Posterior vena cava (tissue), 2 donors: ENCODE data around the gene PLD1. TPM values are rescaled to one million over a fixed set of nuclear protein-coding genes. Genes with fewer than 3 reads are reported as not detected.

Experiments used
- DNase-seq: peaks from one replicate; pipeline ENCODE4 v3.0.0-alpha.2; 2020; ENCODE audit warnings: low spot score
- intact Hi-C, 2 donors: fragments of 100-400 bp; cut with DNase I; formaldehyde crosslinking; loops; one replicate each; pipeline versions ENCODE4 v1.14.1 to v1.14.2; 2022 to 2023
- total RNA-seq, 2 donors: library from RNA; stranded (reverse); fragmentation: NEBNext Ultra II Directional; extraction: Animal tissue kit (Norgen Biotek cat#: 25700); gene quantifications; one replicate each; pipeline ENCODE4 v1.2.1, GENCODE V29; 2021
- donor health status: DM: yes; HTN: yes; CAD: no.
- donor health status: DM: yes; HTN: yes; CAD: no.

The PLD1 gene
- total RNA-seq, 2 donors from 2014 or later = 18.5 to 30.9 TPM

DNA sequence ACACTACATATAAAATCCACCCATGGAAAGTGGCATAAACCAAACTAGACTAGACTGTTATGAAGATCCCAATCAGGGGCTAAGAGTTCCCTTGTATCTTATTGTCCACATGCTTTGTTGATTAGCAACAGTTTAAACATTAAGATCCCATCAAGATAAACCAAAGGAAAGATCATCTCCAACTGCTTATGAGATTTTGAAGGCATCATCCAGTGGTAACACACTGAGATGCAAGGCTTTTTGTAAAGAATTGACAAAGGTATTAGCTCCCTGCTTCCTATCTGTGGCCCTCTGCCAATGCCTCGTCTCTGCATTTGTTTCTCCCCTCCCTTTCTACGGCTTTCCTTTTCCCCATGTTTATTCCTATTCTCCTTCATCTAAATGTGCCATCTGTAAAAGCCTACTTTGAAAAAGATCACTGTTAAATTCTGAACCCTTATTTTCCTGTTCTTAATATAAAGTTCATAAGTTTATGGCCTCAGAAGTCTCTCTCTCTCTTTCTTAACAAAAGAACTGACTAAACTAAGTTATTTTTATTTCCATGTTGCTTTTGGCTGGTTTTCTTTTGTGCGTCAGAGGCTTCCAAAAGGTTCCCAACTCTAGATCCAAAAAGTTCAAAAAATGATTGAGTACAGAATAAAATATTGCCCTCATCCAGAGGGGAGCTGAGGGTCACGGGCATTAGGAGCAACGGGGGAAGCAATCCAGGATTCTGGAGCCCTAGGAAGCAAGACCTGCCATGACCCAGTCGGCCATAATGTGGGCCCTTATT, 5.5 kb downstream of the PLD1 start:
- intact Hi-C loops = loop anchor here in 1 of 2 donors (10.0 kb wide), 1 partner anchor 240 kb away; no protein-coding TSS in a partner anchor
- DNase-seq = no peak

DNA sequence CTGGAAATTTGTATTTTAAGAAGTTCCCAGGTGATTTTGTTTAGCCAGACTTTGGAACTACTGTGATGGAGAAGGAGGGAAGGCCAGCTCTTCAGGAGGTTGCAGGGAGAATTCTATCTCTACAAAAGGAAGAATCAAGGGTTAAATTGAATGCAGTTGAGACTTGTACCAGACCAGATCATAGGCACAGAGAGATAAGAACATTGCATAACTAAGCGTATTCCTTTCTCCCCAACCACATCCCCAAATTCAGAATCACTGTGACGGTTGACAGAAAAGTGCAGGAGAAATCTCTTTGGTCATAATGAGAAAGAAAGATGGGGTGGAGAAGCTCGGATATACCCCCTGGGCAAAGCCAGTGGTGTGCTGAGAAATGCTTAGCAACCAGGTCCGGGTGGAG, 7.2 kb downstream of the PLD1 start:
- DNase-seq = no peak
- intact Hi-C loops = loop anchor here in 1 of 2 donors (10.0 kb wide), 1 partner anchor 242 kb away; no protein-coding TSS in a partner anchor

DNA sequence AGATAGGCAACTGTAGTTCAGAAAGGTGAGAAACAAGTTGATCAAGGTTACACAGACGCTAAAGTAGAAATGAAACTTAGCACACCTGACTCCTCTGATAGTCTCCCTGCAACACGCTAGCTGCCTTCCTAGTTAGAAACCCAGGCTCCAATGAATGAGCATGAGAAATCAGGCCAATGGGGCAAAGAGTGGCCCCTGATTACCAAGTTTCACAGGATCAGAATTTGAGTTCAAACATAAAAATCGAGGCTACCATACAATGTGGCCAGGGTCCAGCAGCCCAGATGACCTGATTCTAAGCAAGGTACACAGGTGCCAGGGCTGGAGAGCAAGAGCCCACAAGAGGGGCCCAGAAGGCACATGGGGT, 7.7 kb downstream of the PLD1 start:
- no peak for DNase-seq
- intact Hi-C loops = loop anchor here in 1 of 2 donors (10.0 kb wide), 1 partner anchor 242 kb away; no protein-coding TSS in a partner anchor

DNA sequence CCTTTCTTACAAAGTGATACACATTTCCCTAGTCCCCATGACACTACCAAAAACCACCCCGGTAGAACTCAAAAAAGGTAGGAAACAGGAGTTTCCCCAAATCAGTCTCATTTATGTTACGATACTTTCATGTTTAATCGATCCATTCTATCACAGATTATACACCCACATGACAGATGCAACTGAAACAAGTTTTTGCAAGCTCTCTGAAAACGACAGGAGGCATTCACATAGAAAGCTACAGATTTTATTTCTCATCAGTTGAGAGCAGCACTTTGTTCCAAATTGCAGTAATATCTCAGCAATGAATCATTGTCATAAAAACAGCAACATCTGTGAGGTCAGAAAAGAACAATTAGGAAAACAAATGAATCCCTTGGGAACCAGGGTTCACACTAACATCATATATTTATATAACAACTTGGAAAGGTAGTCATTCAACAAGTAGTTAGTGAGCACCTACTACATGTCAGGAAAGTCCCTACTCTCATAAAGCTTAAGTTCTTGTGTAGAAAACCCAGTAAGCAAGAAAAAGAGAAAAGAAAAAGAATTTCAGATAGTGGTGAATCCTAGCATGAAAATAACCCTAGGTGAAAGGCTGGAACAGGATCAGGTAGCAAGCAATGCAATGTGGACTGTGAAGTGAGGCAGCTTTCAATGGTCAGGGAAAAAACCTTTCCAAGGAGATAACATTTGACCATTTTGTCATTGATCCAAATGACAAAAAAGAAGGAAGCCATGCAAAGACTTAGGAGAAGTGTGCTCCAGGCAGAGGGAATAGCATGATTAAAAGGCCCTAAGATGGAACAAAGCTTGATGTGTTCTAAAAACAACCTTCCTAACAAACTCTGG, 8.3 kb downstream of the PLD1 start:
- intact Hi-C loops = loop anchor here in 1 of 2 donors (10.0 kb wide), 1 partner anchor 243 kb away; no protein-coding TSS in a partner anchor
- DNase-seq = no peak

DNA sequence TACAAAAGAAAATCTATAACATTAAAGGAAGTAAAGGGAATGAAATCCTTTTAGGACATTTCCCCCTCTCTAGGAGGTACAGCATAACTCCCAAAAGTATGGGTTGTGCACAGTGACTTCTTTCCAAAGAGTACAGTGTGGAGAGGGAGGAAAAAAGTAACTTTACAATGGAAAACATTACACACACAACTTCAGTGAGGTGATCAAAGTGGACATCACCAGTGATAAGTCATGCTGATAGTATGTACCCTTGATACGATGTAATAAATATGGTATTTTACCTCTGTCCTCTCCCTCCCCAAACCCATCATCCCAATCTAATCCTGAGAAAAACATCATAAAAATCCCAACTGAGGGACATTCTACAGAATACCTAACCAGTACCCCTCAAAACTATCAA, 10.8 kb downstream of the PLD1 start:
- DNase-seq = no peak
- intact Hi-C loops = no loop called here

DNA sequence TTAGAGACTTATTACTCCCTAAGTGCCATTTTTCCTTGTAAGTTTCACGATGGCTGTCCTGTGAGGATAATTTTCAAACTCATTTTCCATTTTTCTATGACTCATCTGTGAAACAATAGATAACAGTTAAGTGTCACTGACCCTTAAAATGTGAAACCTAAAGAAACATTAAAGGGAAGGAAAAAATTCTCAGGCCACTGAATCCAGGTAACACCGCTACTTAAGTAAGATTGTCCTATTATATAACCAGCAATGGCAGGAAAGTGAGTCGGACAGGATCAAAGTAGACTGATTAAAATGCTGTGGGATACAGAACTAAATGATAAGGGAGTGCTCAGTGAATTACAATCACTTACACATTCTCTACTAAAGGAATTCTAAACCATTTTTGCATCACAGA, 12.4 kb downstream of the PLD1 start:
- DNase-seq = no peak
- intact Hi-C loops = no loop called here

DNA sequence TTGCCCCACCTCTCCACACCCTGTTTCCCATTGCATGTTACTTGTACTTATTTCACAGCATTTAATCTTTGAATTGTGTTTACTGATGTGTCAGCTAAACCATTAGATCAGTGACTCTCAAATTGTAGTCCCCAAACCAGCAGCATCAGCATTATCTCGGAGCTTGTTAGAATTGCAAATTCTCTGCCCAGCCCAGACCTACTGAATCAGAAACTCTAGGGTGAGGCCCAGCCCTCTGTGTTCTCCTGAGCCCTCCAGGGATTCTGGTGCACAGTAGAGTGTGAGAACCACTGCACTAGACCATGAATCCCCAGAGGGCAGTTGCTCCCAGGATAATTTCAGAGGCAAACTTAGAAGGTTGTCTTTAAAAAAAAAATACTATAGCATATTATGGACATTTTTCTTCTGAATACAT, 13.0 kb downstream of the PLD1 start:
- no peak for DNase-seq

DNA sequence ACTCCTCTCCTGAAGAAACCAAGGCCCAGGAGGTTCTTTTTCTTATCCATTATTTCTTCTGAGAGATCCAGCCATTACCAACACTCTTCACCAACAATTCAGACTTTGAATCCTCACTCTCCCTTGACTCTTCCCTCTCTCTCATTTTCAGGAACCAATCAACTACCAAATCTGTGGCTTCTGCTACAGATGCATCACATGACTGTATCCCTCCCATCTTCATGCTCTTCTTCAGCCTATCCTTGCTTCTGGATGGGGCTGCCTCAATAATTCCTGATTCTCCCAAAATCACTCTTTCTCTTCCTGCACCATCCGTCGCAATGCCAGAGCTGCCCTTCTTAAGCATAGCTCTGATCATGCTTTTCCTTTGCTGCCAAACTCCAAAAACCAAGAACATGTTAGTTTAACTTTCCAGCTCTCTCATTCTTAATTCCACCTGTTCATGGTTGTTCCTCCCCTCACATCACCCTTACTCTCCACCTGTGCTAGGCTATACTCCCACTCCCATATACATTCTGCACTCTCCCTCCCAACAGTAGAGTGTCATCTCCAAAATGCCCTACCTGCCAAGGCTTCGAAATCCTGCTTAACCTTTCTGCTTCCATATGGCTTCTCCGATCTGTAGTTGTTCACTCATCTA, 13.5 kb downstream of the PLD1 start:
- no peak for DNase-seq
- intact Hi-C loops = no loop called here

More for the DNA sequence above, 13.0 kb downstream of the PLD1 start:
- intact Hi-C loops = no loop called here

DNA sequence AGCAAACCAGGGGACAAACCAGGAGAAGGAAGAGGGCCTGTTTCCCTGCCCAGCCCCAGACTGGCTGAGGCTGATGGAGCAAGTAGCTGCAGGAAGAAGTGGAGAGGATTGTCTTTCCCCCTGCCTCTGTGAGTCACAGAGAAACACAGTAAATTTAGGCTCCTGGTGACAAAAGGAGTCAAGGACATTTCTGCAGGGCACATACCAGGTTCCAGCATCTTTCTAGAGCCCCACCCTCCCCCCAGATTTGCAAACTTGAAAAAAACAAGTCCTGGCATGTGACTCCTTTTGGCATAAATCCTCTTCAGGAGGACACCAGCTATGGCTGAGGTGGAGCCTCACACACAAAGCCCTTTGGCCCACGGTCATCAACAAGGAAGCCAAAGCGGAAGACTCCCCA, 17.8 kb downstream of the PLD1 start:
- DNase-seq = no peak
- intact Hi-C loops = no loop called here

DNA sequence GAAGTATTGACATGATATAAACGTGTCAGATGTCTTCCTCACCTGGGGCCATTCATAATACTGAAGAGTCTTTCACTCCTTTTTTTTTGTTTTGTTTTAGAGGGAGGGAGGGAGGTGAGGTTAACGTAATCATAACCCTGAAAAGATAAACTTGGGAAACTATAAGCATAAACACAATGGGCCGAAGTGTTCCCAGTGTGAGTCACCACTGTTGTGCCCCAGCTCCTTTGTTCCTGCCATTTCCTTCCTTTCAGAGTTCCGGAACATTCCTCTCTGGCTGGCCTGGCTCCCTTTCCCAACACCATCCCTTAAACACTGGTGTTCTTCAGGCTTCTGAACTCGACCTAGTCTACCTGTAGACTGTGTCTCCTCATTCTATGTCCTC, 18.6 kb downstream of the PLD1 start:
- no peak for DNase-seq
- intact Hi-C loops = no loop called here

DNA sequence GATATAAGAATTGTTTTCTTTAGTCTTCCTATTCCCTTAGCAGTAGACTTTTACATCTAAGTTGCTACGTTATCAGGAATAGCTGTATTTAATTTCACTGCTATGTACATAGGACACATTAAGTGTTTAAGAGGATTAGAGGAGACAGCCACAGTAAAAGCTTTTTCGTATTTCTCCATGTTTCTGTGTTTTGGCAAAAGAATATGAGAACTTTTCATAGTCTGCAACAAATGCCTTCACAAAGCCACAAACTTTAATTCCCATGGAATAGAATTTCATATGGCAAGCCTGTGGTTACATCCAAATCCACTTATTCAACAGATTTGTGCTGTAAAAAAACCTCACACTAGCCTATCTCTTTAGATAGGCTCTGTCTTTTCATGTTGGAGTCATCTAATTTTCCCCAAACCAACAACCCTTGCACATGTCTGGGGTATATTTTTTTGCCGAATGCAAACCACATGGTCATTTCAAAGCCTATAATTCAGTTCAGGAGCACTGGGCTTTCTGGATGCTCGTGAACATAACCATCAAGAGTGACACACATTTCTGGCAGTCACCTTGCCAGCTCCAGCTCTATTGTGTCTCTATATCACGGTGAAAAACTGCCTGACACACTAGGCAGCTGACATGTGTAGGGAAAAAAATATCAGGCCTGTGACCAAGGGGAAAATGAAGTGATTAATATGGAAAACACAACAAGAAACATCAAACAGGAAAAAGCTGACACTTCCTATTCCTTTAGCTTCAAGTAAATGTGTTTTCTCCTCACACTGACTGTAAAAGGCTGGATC, 19.2 kb downstream of the PLD1 start:
- DNase-seq = no peak
- intact Hi-C loops = no loop called here

DNA sequence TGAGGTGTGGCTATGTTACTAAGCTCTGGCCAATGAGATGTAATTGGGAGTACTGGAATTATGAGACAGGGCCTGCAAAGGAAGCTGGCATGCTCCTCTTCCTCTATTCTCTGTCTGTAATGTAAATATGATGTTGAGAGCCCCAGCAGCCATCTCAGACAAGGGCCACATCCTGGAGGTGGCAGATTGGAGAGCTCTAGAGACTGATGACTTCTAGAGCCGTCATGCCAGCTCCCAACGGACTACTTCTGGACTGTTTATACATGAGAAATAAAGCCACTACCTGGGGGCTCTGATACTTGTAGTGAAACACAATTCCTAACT, 19.7 kb downstream of the PLD1 start:
- intact Hi-C loops = no loop called here
- DNase-seq = no peak

DNA sequence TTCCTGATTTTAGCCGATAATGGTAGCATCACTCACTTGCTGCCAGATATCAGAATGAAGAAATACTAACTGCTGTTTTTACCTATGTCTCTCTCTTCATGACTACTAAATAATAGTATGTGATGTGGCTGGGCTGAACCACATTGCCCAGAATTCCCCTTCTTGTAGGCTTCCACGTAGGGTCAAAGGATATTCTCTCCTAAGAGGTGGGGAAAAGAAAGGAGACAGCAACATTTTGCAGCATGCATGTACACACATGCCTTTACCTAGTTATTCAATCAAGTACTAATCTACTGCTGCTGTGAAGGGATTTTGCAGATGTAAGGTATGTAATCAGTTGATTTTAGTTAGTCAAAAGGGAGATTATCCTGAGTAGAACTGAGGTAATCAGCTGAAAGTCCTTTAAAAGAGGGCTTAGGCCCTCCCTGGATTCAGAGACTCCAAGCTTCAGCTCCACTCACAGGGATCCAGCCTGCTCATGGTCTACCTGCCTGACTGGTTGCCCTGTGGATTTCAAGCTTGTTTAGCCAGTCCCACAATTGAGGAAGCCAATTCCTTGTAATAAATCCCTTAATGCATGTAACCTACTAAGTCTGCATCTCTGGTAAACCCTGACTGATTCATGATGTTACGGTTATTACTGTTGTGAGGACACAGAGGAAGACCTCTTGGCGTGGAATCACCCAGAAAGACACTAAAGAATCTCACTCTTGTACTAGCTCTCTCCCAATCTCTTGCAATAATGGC, 20.4 kb downstream of the PLD1 start:
- DNase-seq = no peak
- intact Hi-C loops = no loop called here

DNA sequence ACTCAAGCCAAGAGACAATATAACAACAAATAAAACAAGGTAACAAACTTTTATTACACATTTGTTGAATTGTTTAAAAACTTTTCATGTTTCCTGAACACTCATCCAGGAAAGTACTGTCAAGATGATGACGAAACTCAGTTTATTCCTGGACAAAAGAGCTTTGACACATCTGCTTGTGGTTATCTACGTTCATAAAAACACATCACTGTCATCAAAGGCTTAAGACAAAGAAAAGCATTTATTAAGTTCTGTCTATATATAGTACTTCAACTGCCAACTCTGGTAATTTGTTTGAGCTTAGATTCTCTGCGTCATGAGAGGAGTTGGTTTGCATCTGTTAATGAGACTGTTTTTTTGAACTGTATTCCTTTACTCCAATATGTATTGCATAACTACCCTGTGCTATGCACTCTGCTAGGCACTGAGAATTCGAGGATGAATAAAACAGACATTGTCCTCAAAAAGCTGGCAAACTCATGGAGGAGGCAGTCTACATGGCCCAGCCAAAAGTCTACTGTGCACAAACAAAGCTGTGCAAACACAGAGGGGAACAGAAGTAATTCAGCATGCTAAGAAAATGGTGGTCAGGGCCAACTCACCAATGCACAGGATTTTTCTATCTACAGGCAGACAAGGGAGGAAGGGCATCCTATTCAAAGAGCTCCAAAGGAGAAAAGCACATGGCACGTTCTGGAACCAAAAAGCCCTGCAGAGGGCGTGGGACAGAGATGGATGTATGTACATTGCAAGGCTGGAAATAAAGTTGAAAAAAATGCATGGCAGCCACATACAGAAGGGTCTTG, 21.5 kb downstream of the PLD1 start:
- intact Hi-C loops = no loop called here

DNA sequence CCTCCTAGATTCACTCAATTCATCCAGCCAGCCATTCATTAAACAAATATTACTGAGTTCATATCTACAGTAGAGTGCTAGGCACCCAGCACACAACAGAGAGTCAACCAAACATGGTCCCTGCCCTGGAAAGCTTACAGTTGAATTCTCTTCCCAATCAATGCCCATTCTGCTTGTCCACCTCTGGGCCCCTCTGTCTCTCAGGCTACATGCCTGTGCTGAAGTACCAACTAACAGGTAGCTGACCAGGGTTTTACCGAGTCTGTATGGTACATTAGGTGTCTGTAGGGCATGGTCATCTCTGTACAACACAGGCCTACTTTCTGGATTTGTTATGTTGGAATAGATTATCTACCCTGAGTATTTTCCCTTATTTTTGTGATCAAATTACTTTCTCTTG, 23.3 kb downstream of the PLD1 start:
- intact Hi-C loops = no loop called here
- DNase-seq = no peak

More for the DNA sequence above, 21.5 kb downstream of the PLD1 start:
- DNase-seq = no peak

DNA sequence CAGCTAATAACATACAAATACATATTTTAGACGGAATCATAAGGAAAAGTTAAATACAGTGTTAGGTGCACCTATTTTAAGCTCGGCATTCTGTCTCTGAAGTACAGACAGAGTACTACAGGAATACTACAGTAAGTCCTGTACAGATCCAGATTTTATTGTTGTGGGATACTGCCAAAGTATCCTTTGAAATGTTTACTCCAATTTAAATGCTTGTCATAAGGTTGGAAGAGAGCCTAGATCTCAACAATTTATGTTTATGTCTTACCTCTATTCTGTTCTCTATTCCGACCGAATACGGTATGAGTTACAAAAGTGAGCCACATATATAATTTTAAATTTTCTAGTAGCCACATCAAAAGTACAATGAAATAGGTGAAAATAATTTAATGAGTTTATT, 25.3 kb downstream of the PLD1 start:
- intact Hi-C loops = no loop called here
- no peak for DNase-seq

DNA sequence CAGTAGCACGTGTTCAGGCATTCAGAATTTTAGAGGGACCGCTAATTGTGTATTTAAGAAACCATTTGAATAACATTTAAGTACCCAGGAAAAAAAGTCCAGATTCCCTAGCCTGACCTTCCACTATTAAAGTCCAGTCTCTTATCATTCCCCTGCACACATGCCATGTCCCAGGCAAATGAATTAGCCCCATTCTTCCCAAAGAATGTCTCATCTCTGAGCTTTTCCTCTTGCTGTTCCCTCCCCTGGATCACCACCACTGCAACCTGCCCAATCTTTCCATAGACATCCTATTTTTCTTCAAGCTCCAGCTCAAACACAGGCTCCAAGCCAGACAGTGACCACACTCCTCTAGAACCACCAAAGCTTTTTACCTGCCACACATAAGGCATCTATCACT, 25.9 kb downstream of the PLD1 start:
- intact Hi-C loops = no loop called here
- DNase-seq = no peak

DNA sequence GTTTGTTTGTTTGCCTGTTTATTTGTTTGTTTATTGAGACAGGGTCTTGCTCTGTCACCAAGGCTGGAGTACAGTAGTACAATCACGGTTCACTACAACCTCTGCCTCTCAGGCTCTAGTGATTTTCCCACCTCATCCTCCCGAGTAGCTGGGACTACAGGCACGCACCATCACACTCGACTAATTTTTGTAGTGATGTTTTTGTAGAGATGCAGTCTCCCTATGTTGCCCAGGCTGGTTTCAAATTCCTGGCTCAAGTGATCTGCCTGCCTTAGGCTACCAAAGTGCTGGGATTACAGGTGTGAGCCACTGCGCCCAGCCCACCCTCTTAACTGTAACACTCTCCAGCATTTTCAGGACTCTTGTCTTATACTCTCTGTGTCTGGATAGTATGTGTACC, 26.7 kb downstream of the PLD1 start:
- intact Hi-C loops = no loop called here
- no peak for DNase-seq
